ENCODE data around the gene METTL2B. TPM values are rescaled to one million over a fixed set of nuclear protein-coding genes. Genes with fewer than 3 reads are reported as not detected.
"Not testable (repeated sequence)": the region's sequence is repeated elsewhere in the genome, so short reads cannot be mapped to it uniquely, and the experiment has no call there.

Gene METTL2B
- polyA plus RNA-seq, 2 donors = 8.2 to 10.5 TPM

- not testable (repeated sequence) for H3K36me3 ChIP-seq (ENCODE audit: control insufficient read depth in 2 of 2, insufficient read depth in 2 of 2, low read length in 1 of 2); H3K27me3 ChIP-seq (ENCODE audit: control insufficient read depth in 1 of 2, insufficient read depth in 2 of 2, low read length in 2 of 2); H3K9me3 ChIP-seq (ENCODE audit: control insufficient read depth in 2 of 2, insufficient read depth in 1 of 2, low read depth in 1 of 2, low read length in 1 of 2); H3K4me1 ChIP-seq (ENCODE audit: control insufficient read depth in 2 of 2, insufficient read depth in 2 of 2, low read length in 1 of 2)
- peak overlapping the region; percentile 61 to 74 for H3K4me3 ChIP-seq (ENCODE audit: low read depth in 1 of 2, low read length in 2 of 2)
- WGBS, 2 donors = 0% methylated on average over 18 to 32 of the region's 35 CpGs
- peak overlapping the region; percentile 91 to 93 for H3K27ac ChIP-seq (ENCODE audit: low read depth in 2 of 2, low read length in 1 of 2)
Measured at GRCh38 chr7:128531955-128532478, 55.5 kb downstream of the METTL2B start.

GRCh38 chr7:128532956-128533355, 56.4 kb downstream of the METTL2B start:
- H3K4me1 ChIP-seq (ENCODE audit: control insufficient read depth in 2 of 2, insufficient read depth in 2 of 2, low read length in 1 of 2); H3K36me3 ChIP-seq (ENCODE audit: control insufficient read depth in 2 of 2, insufficient read depth in 2 of 2, low read length in 1 of 2); H3K27ac ChIP-seq (ENCODE audit: low read depth in 2 of 2, low read length in 1 of 2); H3K9me3 ChIP-seq (ENCODE audit: control insufficient read depth in 2 of 2, insufficient read depth in 1 of 2, low read depth in 1 of 2, low read length in 1 of 2); H3K27me3 ChIP-seq (ENCODE audit: control insufficient read depth in 1 of 2, insufficient read depth in 2 of 2, low read length in 2 of 2): not testable (repeated sequence)
- WGBS, 2 donors = 5 to 11% methylated on average over 1 of the region's 1 CpG
- H3K4me3 ChIP-seq (ENCODE audit: low read depth in 1 of 2, low read length in 2 of 2) = peak overlapping the region in 1 of 2 donors; percentile 61

- not testable (repeated sequence) for H3K9me3 ChIP-seq (ENCODE audit: control insufficient read depth in 2 of 2, insufficient read depth in 1 of 2, low read depth in 1 of 2, low read length in 1 of 2); H3K4me3 ChIP-seq (ENCODE audit: low read depth in 1 of 2, low read length in 2 of 2); H3K27me3 ChIP-seq (ENCODE audit: control insufficient read depth in 1 of 2, insufficient read depth in 2 of 2, low read length in 2 of 2); H3K4me1 ChIP-seq (ENCODE audit: control insufficient read depth in 2 of 2, insufficient read depth in 2 of 2, low read length in 1 of 2); H3K36me3 ChIP-seq (ENCODE audit: control insufficient read depth in 2 of 2, insufficient read depth in 2 of 2, low read length in 1 of 2); H3K27ac ChIP-seq (ENCODE audit: low read depth in 2 of 2, low read length in 1 of 2)
- WGBS, 2 donors = 41 to 61% methylated on average over 7 of the region's 7 CpGs
Measured at GRCh38 chr7:128537410-128537809, 60.9 kb downstream of the METTL2B start.

GRCh38 chr7:128542530-128542929, 66.0 kb downstream of the METTL2B start:
- not testable (repeated sequence) for H3K27me3 ChIP-seq (ENCODE audit: control insufficient read depth in 1 of 2, insufficient read depth in 2 of 2, low read length in 2 of 2); H3K27ac ChIP-seq (ENCODE audit: low read depth in 2 of 2, low read length in 1 of 2); H3K4me3 ChIP-seq (ENCODE audit: low read depth in 1 of 2, low read length in 2 of 2); H3K4me1 ChIP-seq (ENCODE audit: control insufficient read depth in 2 of 2, insufficient read depth in 2 of 2, low read length in 1 of 2); H3K36me3 ChIP-seq (ENCODE audit: control insufficient read depth in 2 of 2, insufficient read depth in 2 of 2, low read length in 1 of 2); H3K9me3 ChIP-seq (ENCODE audit: control insufficient read depth in 2 of 2, insufficient read depth in 1 of 2, low read depth in 1 of 2, low read length in 1 of 2)
- 67 to 68% methylated on average over 2 of the region's 2 CpGs for WGBS, 2 donors

- not testable (repeated sequence) for H3K27me3 ChIP-seq (ENCODE audit: control insufficient read depth in 1 of 2, insufficient read depth in 2 of 2, low read length in 2 of 2); H3K4me1 ChIP-seq (ENCODE audit: control insufficient read depth in 2 of 2, insufficient read depth in 2 of 2, low read length in 1 of 2); H3K4me3 ChIP-seq (ENCODE audit: low read depth in 1 of 2, low read length in 2 of 2); H3K9me3 ChIP-seq (ENCODE audit: control insufficient read depth in 2 of 2, insufficient read depth in 1 of 2, low read depth in 1 of 2, low read length in 1 of 2); H3K27ac ChIP-seq (ENCODE audit: low read depth in 2 of 2, low read length in 1 of 2); H3K36me3 ChIP-seq (ENCODE audit: control insufficient read depth in 2 of 2, insufficient read depth in 2 of 2, low read length in 1 of 2)
- WGBS, 2 donors = 50 to 83% methylated on average over 1 of the region's 1 CpG
Measured at GRCh38 chr7:128543300-128543699, 66.8 kb downstream of the METTL2B start.

- H3K36me3 ChIP-seq (ENCODE audit: control insufficient read depth in 2 of 2, insufficient read depth in 2 of 2, low read length in 1 of 2); H3K9me3 ChIP-seq (ENCODE audit: control insufficient read depth in 2 of 2, insufficient read depth in 1 of 2, low read depth in 1 of 2, low read length in 1 of 2); H3K27ac ChIP-seq (ENCODE audit: low read depth in 2 of 2, low read length in 1 of 2); H3K27me3 ChIP-seq (ENCODE audit: control insufficient read depth in 1 of 2, insufficient read depth in 2 of 2, low read length in 2 of 2); H3K4me1 ChIP-seq (ENCODE audit: control insufficient read depth in 2 of 2, insufficient read depth in 2 of 2, low read length in 1 of 2); H3K4me3 ChIP-seq (ENCODE audit: low read depth in 1 of 2, low read length in 2 of 2): not testable (repeated sequence)
- 85 to 92% methylated on average over 9 of the region's 9 CpGs for WGBS, 2 donors
Measured at GRCh38 chr7:128546319-128546851, 69.8 kb downstream of the METTL2B start.

GRCh38 chr7:128550920-128551319, 74.4 kb downstream of the METTL2B start:
- Histone ChIP-seq H3K4me3 (ENCODE audit: low read depth in 1 of 2, low read length in 2 of 2) (no peak overlapping the region), H3K36me3 (ENCODE audit: control insufficient read depth in 2 of 2, insufficient read depth in 2 of 2, low read length in 1 of 2) (no peaks in the 10 kb centered on the region), H3K27me3 (ENCODE audit: control insufficient read depth in 1 of 2, insufficient read depth in 2 of 2, low read length in 2 of 2) (no peaks in the 10 kb centered on the region), H3K4me1 (ENCODE audit: control insufficient read depth in 2 of 2, insufficient read depth in 2 of 2, low read length in 1 of 2) (no peaks in the 10 kb centered on the region), H3K9me3 (ENCODE audit: control insufficient read depth in 2 of 2, insufficient read depth in 1 of 2, low read depth in 1 of 2, low read length in 1 of 2) (no peaks in the 10 kb centered on the region), H3K27ac (ENCODE audit: low read depth in 2 of 2, low read length in 1 of 2) (no peak overlapping the region)
- WGBS, 2 donors = 90 to 96% methylated on average over 1 of the region's 1 CpG

- 40 to 70% methylated on average over 1 of the region's 1 CpG for WGBS, 2 donors
- H3K4me3 ChIP-seq (ENCODE audit: low read depth in 1 of 2, low read length in 2 of 2); H3K27ac ChIP-seq (ENCODE audit: low read depth in 2 of 2, low read length in 1 of 2); H3K9me3 ChIP-seq (ENCODE audit: control insufficient read depth in 2 of 2, insufficient read depth in 1 of 2, low read depth in 1 of 2, low read length in 1 of 2); H3K4me1 ChIP-seq (ENCODE audit: control insufficient read depth in 2 of 2, insufficient read depth in 2 of 2, low read length in 1 of 2); H3K36me3 ChIP-seq (ENCODE audit: control insufficient read depth in 2 of 2, insufficient read depth in 2 of 2, low read length in 1 of 2); H3K27me3 ChIP-seq (ENCODE audit: control insufficient read depth in 1 of 2, insufficient read depth in 2 of 2, low read length in 2 of 2): not testable (repeated sequence)
Measured at GRCh38 chr7:128554394-128554793, 77.8 kb downstream of the METTL2B start.

Other genes with a start within 250 kb of the METTL2B start
- gene LEP, start 235.5 kb upstream of the METTL2B start, polyA plus RNA-seq = under 1 TPM; 0.02 TPM
- gene RBM28, start 132.8 kb upstream of the METTL2B start, polyA plus RNA-seq = 10 to 100 TPM; 16.0 to 20.1 TPM
- gene PRRT4, start 115.1 kb upstream of the METTL2B start, polyA plus RNA-seq = under 1 TPM; 0.45 to 0.73 TPM
- 10 to 100 TPM; 19.4 to 25.7 TPM for gene IMPDH1, start 66.8 kb upstream of the METTL2B start, polyA plus RNA-seq
- gene HILPDA, start 20.9 kb upstream of the METTL2B start, polyA plus RNA-seq = 100 to 1,000 TPM in 1 of 2 donors, 10 to 100 TPM in 1; 82.5 to 333 TPM
- 1 to 10 TPM in 1 of 2 donors, under 1 TPM in 1; 0.80 to 2.1 TPM for gene GARIN1A, start 195.5 kb downstream of the METTL2B start, polyA plus RNA-seq